GM12878 (cell line): ENCODE results near the gene LKAAEAR1. TPM values are rescaled to one million over a fixed set of nuclear protein-coding genes. Genes with fewer than 3 reads are reported as not detected.

Source experiments
- IKZF2 ChIP-seq, 2 experiments: fragments of 450-650 bp; IDR thresholded peaks; 2 replicates each; pipeline ENCODE4 v1.6.1; 2017; ENCODE audit warnings: mild to moderate bottlenecking in 2 of 2, moderate library complexity in 2 of 2
- MTA2 ChIP-seq: fragments of 450-650 bp; IDR thresholded peaks from 2 replicates; pipeline ENCODE4 v1.6.1; 2016; ENCODE audit warnings: low read depth, mild to moderate bottlenecking, moderate library complexity
- PAX8 ChIP-seq: fragments of 450-650 bp; IDR thresholded peaks from 2 replicates; pipeline ENCODE4 v1.6.1; 2017; ENCODE audit warnings: mild to moderate bottlenecking, moderate library complexity
- RB1 ChIP-seq: fragments of 450-650 bp; formaldehyde crosslinking; IDR thresholded peaks from 2 replicates; pipeline ENCODE4 v1.6.1; 2017; ENCODE audit warnings: mild to moderate bottlenecking, borderline replicate concordance
- SIX5 ChIP-seq: IDR thresholded peaks from 2 replicates; pipeline ENCODE4 v1.6.1; 2011; ENCODE audit warnings: mild to moderate bottlenecking, low read depth, low read length, moderate library complexity; ENCODE audit not compliant: severe bottlenecking
- STAT1 ChIP-seq: fragments of 450-650 bp; conservative IDR thresholded peaks from 2 replicates; pipeline ENCODE4 v1.6.1; 2014; ENCODE audit warnings: antibody characterized with exemption, mild to moderate bottlenecking
- TARDBP ChIP-seq: IDR thresholded peaks from 2 replicates; pipeline ENCODE4 v1.6.1; 2016; ENCODE audit warnings: borderline replicate concordance
- polyA plus RNA-seq, 11 experiments: library from polyadenylated mRNA; depleted of rRNA in 4 of 11; unstranded in 6 of 11; stranded (reverse) in 5 of 11; fragments of >200 nt; fragmentation: Nextera tagmentation in 4 of 11; fragmentation: Illumina TruSeq in 1 of 11; extraction: Ambion mirVana in 4 of 11; extraction: Trizol in 1 of 11; gene quantifications; 1 replicate in 1 of 11; 2 replicates in 10 of 11; pipeline versions ENCODE4 v1.2.1 to v1.2.3, GENCODE V29; 2011 to 2016; ENCODE audit warnings: inconsistent platforms in 2 of 11, missing spikeins in 2 of 11, low read depth in 1 of 11
- total RNA-seq, 4 experiments: library from RNA; depleted of rRNA in 3 of 4; stranded (reverse); fragments of >200 nt in 3 of 4; fragmentation: Illumina TruSeq in 1 of 4; extraction: Trizol in 1 of 4; gene quantifications; 2 replicates each; pipeline versions ENCODE4 v1.2.1 to v1.2.3, GENCODE V29; 2013 to 2021
- TF ChIP-seq, protein P1 (sequence below): IDR thresholded peaks from 2 replicates; pipeline ENCODE4 v1.6.1; 2012; ENCODE audit warnings: improper control_type of control experiment, low read depth, low read length; ENCODE audit not compliant: insufficient replicate concordance
- TF ChIP-seq, protein P2 (sequence below): fragments of 150-350 bp; IDR thresholded peaks from 2 replicates; pipeline ENCODE4 v1.6.1; 2014; ENCODE audit warnings: mild to moderate bottlenecking, low read depth, low read length
- TF ChIP-seq, protein P3 (sequence below), 3 experiments: IDR thresholded peaks in 2 of 3; conservative IDR thresholded peaks in 1 of 3; 2 replicates each; pipeline ENCODE4 v1.5.1; 2011; ENCODE audit warnings: low read depth in 3 of 3, low read length in 3 of 3, mild to moderate bottlenecking in 3 of 3, control low read depth in 2 of 3, moderate library complexity in 2 of 3, inconsistent platforms in 1 of 3, mixed read lengths in 1 of 3; ENCODE audit not compliant: control insufficient read depth in 2 of 3, insufficient read depth in 1 of 3; ENCODE audit errors: extremely low read depth in 1 of 3
- TF ChIP-seq, protein P4 (sequence below): IDR thresholded peaks from 2 replicates; pipeline ENCODE4 v1.6.1; 2011; ENCODE audit warnings: mild to moderate bottlenecking, low read depth, low read length, moderate library complexity; ENCODE audit not compliant: insufficient replicate concordance

LKAAEAR1 gene
- total and polyA plus RNA-seq, 10 of the 15 experiments (the other 5 are each of a cell fraction or from before 2014, with no cell fraction given) = not detected

DNA sequence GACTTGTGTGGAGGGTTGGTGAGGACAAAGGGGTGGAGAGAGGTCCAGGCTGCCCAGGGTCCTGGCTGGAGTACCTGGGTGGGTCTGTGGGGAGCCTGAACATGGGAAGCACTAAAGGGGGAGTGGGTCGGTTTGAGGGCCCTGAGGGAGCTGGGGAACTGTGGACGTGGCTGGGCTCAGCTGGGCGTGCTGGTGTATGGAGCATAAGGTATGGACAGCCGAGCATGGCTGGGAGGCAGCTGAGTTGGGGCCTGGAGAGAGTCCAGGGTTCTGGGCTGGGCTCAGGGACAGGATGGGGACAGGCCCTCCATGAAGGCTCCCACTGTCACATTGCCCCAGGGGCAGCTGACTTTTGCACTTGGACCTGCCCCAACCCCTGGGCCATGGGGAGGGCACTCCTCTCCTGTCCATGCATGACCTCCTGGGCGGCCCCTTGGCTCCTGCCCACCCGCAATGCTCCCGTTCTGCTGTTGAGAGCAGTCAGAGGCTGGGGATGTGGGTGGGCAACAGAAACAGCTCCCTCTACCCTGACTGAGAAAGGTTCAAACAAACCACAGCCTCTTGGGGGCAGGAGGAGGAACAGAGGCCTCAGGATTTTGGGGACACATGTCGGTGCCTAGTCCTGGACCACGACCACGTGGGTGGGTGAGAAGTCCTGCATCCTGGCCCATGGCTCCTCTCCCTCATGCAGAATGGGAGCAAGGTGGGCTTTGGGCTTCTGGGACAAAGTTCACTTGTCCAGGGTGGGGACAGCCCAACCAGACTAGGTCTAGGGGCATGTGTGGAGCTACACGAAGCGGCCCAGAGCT lies 43.8 kb downstream of the LKAAEAR1 start (continued):
- TF ChIP-seq, protein P1, sequence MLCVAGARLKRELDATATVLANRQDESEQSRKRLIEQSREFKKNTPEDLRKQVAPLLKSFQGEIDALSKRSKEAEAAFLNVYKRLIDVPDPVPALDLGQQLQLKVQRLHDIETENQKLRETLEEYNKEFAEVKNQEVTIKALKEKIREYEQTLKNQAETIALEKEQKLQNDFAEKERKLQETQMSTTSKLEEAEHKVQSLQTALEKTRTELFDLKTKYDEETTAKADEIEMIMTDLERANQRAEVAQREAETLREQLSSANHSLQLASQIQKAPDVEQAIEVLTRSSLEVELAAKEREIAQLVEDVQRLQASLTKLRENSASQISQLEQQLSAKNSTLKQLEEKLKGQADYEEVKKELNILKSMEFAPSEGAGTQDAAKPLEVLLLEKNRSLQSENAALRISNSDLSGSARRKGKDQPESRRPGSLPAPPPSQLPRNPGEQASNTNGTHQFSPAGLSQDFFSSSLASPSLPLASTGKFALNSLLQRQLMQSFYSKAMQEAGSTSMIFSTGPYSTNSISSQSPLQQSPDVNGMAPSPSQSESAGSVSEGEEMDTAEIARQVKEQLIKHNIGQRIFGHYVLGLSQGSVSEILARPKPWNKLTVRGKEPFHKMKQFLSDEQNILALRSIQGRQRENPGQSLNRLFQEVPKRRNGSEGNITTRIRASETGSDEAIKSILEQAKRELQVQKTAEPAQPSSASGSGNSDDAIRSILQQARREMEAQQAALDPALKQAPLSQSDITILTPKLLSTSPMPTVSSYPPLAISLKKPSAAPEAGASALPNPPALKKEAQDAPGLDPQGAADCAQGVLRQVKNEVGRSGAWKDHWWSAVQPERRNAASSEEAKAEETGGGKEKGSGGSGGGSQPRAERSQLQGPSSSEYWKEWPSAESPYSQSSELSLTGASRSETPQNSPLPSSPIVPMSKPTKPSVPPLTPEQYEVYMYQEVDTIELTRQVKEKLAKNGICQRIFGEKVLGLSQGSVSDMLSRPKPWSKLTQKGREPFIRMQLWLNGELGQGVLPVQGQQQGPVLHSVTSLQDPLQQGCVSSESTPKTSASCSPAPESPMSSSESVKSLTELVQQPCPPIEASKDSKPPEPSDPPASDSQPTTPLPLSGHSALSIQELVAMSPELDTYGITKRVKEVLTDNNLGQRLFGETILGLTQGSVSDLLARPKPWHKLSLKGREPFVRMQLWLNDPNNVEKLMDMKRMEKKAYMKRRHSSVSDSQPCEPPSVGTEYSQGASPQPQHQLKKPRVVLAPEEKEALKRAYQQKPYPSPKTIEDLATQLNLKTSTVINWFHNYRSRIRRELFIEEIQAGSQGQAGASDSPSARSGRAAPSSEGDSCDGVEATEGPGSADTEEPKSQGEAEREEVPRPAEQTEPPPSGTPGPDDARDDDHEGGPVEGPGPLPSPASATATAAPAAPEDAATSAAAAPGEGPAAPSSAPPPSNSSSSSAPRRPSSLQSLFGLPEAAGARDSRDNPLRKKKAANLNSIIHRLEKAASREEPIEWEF = no peak
- no peak for TF ChIP-seq SIX5
- TF ChIP-seq, protein P2, sequence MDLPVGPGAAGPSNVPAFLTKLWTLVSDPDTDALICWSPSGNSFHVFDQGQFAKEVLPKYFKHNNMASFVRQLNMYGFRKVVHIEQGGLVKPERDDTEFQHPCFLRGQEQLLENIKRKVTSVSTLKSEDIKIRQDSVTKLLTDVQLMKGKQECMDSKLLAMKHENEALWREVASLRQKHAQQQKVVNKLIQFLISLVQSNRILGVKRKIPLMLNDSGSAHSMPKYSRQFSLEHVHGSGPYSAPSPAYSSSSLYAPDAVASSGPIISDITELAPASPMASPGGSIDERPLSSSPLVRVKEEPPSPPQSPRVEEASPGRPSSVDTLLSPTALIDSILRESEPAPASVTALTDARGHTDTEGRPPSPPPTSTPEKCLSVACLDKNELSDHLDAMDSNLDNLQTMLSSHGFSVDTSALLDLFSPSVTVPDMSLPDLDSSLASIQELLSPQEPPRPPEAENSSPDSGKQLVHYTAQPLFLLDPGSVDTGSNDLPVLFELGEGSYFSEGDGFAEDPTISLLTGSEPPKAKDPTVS = no peak
- TF ChIP-seq MTA2 = peak; percentile 4; the same call in 1 of the 2 replicates
- TF ChIP-seq, protein P3, sequence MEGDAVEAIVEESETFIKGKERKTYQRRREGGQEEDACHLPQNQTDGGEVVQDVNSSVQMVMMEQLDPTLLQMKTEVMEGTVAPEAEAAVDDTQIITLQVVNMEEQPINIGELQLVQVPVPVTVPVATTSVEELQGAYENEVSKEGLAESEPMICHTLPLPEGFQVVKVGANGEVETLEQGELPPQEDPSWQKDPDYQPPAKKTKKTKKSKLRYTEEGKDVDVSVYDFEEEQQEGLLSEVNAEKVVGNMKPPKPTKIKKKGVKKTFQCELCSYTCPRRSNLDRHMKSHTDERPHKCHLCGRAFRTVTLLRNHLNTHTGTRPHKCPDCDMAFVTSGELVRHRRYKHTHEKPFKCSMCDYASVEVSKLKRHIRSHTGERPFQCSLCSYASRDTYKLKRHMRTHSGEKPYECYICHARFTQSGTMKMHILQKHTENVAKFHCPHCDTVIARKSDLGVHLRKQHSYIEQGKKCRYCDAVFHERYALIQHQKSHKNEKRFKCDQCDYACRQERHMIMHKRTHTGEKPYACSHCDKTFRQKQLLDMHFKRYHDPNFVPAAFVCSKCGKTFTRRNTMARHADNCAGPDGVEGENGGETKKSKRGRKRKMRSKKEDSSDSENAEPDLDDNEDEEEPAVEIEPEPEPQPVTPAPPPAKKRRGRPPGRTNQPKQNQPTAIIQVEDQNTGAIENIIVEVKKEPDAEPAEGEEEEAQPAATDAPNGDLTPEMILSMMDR (IDR thresholded peaks at IDR 0.05 in 2 of 3, conservative IDR thresholded peaks at IDR 0.05 in 1 of 3; ENCODE audit: control insufficient read depth in 2 of 3, extremely low read depth in 1 of 3, insufficient read depth in 1 of 3, low read depth in 3 of 3, low read length in 3 of 3) = no peak
- no peak for TF ChIP-seq RB1
- no peak for TF ChIP-seq IKZF2 (IDR thresholded peaks at IDR 0.05)
- no peak for TF ChIP-seq PAX8
- TF ChIP-seq, protein P4, sequence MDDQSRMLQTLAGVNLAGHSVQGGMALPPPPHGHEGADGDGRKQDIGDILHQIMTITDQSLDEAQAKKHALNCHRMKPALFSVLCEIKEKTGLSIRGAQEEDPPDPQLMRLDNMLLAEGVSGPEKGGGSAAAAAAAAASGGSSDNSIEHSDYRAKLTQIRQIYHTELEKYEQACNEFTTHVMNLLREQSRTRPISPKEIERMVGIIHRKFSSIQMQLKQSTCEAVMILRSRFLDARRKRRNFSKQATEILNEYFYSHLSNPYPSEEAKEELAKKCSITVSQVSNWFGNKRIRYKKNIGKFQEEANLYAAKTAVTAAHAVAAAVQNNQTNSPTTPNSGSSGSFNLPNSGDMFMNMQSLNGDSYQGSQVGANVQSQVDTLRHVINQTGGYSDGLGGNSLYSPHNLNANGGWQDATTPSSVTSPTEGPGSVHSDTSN = no peak
- no peak for TF ChIP-seq TARDBP
- TF ChIP-seq STAT1 = no peak
